C4-2B (cell line): ENCODE data around the gene MASP2.

ENCODE experiments used
- ZFX ChIP-seq: fragments of 450-650 bp; IDR thresholded peaks from 2 replicates; pipeline ENCODE4 v1.6.1; 2017
- TF ChIP-seq, protein P1 (sequence below): fragments of 450-650 bp; conservative IDR thresholded peaks from 2 replicates; pipeline ENCODE4 v1.5.1; 2017; ENCODE audit warnings: mild to moderate bottlenecking

DNA sequence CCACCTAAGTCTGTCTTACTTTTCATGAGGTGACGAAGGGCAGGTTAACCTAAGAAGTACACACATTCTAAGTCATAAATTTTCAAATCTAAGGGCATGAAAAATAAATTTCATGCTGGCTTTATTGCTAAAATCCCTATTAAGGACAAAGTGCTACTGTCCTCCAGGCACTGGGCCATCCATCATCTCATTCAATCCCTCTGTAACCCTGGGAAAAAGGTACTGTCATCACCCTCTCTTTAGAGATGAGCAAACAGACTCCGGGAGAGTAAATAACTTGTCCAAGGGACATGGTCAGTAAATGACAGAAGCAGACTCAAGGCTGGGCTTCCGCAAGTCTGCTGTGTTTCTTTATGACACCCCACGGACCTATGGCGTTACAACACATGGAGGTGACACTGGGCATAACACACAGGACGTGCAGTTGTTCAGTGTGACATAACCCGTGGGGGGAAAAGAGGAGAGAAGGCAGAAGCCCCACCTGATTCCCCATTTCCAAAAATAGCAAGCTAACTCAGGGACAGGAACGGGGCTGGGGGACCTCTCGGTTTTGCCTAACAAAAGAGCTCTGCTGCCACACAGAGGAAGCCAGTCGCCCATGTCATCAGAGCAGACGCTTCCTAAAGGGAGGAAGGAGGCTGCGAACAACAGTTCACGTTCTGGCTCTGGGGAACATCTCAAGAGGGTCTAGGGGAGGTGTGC, 25.3 kb upstream of the MASP2 start:
- TF ChIP-seq, protein P1, sequence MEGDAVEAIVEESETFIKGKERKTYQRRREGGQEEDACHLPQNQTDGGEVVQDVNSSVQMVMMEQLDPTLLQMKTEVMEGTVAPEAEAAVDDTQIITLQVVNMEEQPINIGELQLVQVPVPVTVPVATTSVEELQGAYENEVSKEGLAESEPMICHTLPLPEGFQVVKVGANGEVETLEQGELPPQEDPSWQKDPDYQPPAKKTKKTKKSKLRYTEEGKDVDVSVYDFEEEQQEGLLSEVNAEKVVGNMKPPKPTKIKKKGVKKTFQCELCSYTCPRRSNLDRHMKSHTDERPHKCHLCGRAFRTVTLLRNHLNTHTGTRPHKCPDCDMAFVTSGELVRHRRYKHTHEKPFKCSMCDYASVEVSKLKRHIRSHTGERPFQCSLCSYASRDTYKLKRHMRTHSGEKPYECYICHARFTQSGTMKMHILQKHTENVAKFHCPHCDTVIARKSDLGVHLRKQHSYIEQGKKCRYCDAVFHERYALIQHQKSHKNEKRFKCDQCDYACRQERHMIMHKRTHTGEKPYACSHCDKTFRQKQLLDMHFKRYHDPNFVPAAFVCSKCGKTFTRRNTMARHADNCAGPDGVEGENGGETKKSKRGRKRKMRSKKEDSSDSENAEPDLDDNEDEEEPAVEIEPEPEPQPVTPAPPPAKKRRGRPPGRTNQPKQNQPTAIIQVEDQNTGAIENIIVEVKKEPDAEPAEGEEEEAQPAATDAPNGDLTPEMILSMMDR: no peak
- TF ChIP-seq ZFX: no peak
